Right atrium auricular region (tissue), 2 donors: ENCODE results near the gene SLC5A6. TPM values are rescaled to one million over a fixed set of nuclear protein-coding genes. Genes with fewer than 3 reads are reported as not detected.

Experiments used
- DNase-seq: peaks from one replicate; pipeline ENCODE4 v3.0.0-alpha.2; 2019; ENCODE audit warnings: low spot score
- H3K27ac ChIP-seq, 2 donors: fragments of 200-600 bp; sonication (generic); 1 replicate in 1 of 2; 2 replicates in 1 of 2; pipeline ENCODE4 v1.5.1; 2016 to 2019
- H3K27me3 ChIP-seq, 2 donors: fragments of 200-600 bp; sonication (generic); one replicate each; pipeline versions ENCODE4 v1.5.1 to v1.6.0; 2017 to 2019
- H3K36me3 ChIP-seq: fragments of 200-600 bp; sonication (generic); one replicate; pipeline ENCODE4 v1.5.1; 2016
- H3K4me1 ChIP-seq, 2 donors: fragments of 200-600 bp; sonication (generic); one replicate each; pipeline versions ENCODE4 v1.5.1 to v1.6.0; 2017 to 2019
- H3K4me3 ChIP-seq, 2 donors: fragments of 200-600 bp; sonication (generic); 1 replicate in 1 of 2; 2 replicates in 1 of 2; pipeline ENCODE4 v1.5.1; 2017 to 2019; ENCODE audit warnings: mild to moderate bottlenecking in 1 of 2, moderate library complexity in 1 of 2
- H3K9me3 ChIP-seq, 2 donors: fragments of 200-600 bp; sonication (generic); one replicate each; pipeline ENCODE4 v1.5.1; 2019
- total RNA-seq, 2 donors: library from RNA; depleted of rRNA; stranded (reverse); fragments of >200 nt; gene quantifications; one replicate each; pipeline ENCODE4 v1.1.0, GENCODE V29; 2016
- TF ChIP-seq, protein P1 (sequence below), 2 donors: fragments of 200-600 bp; sonication (generic); IDR thresholded peaks; one replicate each; pipeline ENCODE4 v1.5.1; 2019; ENCODE audit warnings: antibody characterized with exemption in 2 of 2

SLC5A6 gene
- total RNA-seq, 2 donors from 2014 or later: 9.2 to 14.7 TPM

- no peaks in the 10 kb centered on the region for H3K27me3 ChIP-seq
- TF ChIP-seq, protein P1, sequence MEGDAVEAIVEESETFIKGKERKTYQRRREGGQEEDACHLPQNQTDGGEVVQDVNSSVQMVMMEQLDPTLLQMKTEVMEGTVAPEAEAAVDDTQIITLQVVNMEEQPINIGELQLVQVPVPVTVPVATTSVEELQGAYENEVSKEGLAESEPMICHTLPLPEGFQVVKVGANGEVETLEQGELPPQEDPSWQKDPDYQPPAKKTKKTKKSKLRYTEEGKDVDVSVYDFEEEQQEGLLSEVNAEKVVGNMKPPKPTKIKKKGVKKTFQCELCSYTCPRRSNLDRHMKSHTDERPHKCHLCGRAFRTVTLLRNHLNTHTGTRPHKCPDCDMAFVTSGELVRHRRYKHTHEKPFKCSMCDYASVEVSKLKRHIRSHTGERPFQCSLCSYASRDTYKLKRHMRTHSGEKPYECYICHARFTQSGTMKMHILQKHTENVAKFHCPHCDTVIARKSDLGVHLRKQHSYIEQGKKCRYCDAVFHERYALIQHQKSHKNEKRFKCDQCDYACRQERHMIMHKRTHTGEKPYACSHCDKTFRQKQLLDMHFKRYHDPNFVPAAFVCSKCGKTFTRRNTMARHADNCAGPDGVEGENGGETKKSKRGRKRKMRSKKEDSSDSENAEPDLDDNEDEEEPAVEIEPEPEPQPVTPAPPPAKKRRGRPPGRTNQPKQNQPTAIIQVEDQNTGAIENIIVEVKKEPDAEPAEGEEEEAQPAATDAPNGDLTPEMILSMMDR (IDR thresholded peaks at IDR 0.05): no peak
- no peak overlapping the region for H3K4me3 ChIP-seq
- no peak for DNase-seq
- H3K4me1 ChIP-seq: no peaks in the 10 kb centered on the region
- H3K27ac ChIP-seq: no peak overlapping the region
- no peaks in the 10 kb centered on the region for H3K36me3 ChIP-seq
- H3K9me3 ChIP-seq: no peaks in the 10 kb centered on the region
Measured at GRCh38 chr2:27154488-27154887, 57.6 kb downstream of the SLC5A6 start.

DNA sequence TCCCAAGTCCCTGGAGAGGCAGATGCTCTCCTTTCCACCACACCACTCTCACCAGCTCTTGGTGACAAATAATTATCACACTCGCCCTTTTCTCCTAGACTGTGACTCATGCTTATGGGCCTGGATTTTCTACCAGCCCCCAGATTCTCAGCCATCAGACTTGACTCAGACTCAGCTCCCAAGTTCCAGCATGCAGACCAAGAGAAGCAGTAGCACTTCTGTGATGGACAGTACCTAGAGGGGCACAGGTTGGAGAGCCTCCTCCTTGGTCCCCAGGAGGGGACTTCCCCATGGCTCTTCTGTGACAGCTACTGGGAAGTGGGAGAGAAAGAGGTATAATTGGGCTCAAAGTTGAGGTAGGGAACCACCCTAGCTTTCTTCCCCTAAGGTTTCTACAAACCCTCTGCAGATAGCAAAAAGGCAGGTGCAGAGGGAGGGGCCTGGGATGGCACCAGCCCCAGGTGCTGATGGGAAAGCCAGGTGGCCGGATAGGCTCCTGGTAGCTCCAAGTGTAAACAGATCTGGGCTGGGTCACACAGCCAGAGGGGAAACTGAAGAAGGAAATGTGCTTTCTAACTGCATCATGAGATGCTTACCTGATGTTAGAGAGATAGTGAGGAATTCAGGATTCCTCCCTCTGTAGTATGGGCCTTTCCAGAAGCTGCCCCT, 59.1 kb downstream of the SLC5A6 start:
- Histone ChIP-seq H3K36me3 (no peaks in the 10 kb centered on the region), H3K27me3 (no peaks in the 10 kb centered on the region), H3K27ac (no peak overlapping the region), H3K9me3 (no peaks in the 10 kb centered on the region), H3K4me1 (peaks cover 0 to 4% of the 10 kb centered on the region in 2 donors), H3K4me3 (no peak overlapping the region)
- no peak for DNase-seq
- TF ChIP-seq, protein P1 (IDR thresholded peaks at IDR 0.05): no peak

DNA sequence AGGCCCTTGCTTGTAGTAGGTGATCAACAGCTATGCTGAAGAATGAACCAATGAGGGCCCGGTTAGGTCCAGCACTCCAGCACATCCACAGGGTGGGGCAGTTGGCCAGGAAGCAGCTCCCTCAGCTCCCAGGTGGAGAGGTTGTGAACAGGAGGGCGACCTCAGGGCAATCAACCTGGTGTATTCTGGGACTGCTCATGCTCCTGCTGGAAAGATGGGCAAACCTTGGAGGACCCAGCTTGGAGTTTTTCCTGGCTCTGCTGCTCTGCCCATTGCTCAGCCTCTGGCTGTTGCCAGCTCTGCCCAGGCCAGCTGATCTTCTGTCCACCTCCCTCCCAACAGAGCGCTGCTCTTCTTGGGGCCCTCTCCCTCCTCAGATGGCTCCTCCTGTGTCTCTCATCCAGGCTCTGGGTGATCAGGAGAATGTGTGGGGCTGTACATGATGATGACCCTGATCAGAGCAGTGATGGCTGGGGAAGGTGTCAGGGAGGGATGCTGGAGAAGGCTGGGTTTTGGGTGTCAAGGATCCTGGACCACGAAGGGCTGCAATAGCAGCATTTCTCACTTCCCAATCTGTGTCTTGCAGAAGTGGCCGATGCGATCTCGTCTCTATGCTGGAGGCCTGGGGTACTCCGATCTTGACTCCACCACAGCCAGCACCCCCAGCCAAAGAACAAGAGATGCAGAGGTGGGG, 59.8 kb downstream of the SLC5A6 start:
- H3K36me3 ChIP-seq: no peaks in the 10 kb centered on the region
- no peak overlapping the region for H3K4me3 ChIP-seq
- H3K27me3 ChIP-seq: no peaks in the 10 kb centered on the region
- TF ChIP-seq, protein P1 (IDR thresholded peaks at IDR 0.05): no peak
- H3K4me1 ChIP-seq: peaks cover 0 to 4% of the 10 kb centered on the region in 2 donors
- no peak for DNase-seq
- H3K27ac ChIP-seq: no peak overlapping the region
- H3K9me3 ChIP-seq: no peaks in the 10 kb centered on the region

- Histone ChIP-seq H3K4me1 (peaks cover 0 to 4% of the 10 kb centered on the region in 2 donors), H3K27ac (no peak overlapping the region), H3K9me3 (no peaks in the 10 kb centered on the region), H3K36me3 (no peaks in the 10 kb centered on the region), H3K4me3 (no peak overlapping the region), H3K27me3 (no peaks in the 10 kb centered on the region)
- TF ChIP-seq, protein P1 (IDR thresholded peaks at IDR 0.05): no peak
- DNase-seq: no peak
Measured at GRCh38 chr2:27150639-27151230, 61.3 kb downstream of the SLC5A6 start.

Other genes with a start within 250 kb of the SLC5A6 start
- 10 to 100 TPM; 20.6 to 33.4 TPM for gene MAPRE3, start 241.6 kb downstream of the SLC5A6 start, total RNA-seq
- 10 to 100 TPM; 21.0 to 41.0 TPM for gene TMEM214, start 179.3 kb downstream of the SLC5A6 start, total RNA-seq
- 1 to 10 TPM; 8.1 to 9.3 TPM for gene AGBL5, start 160.6 kb downstream of the SLC5A6 start, total RNA-seq
- 100 to 1,000 TPM; 379 to 465 TPM for gene OST4, start 140.6 kb downstream of the SLC5A6 start, total RNA-seq
- gene EMILIN1, start 133.7 kb downstream of the SLC5A6 start, total RNA-seq: 10 to 100 TPM; 22.3 to 36.7 TPM
- 1 to 10 TPM in 1 of 2 donors, under 1 TPM in 1; 0.82 to 1.7 TPM for gene KHK, start 125.5 kb downstream of the SLC5A6 start, total RNA-seq
- 1 to 10 TPM; 4.3 to 4.5 TPM for gene CGREF1, start 93.1 kb downstream of the SLC5A6 start, total RNA-seq
- 1 to 10 TPM in 1 of 2 donors, under 1 TPM in 1; 0.90 to 1.0 TPM for gene ABHD1, start 88.5 kb downstream of the SLC5A6 start, total RNA-seq
- 10 to 100 TPM; 47.5 to 51.4 TPM for gene PREB, start 77.6 kb downstream of the SLC5A6 start, total RNA-seq
- not detected for gene PRR30, start 72.9 kb downstream of the SLC5A6 start, total RNA-seq
- gene TCF23, start 63.3 kb downstream of the SLC5A6 start, total RNA-seq: not detected
- gene ATRAID, start 227 bp downstream of the SLC5A6 start, total RNA-seq: 100 to 1,000 TPM; 193 TPM
- gene CAD, start 5.1 kb upstream of the SLC5A6 start, total RNA-seq: 10 to 100 TPM in 1 of 2 donors, 1 to 10 TPM in 1; 4.8 to 13.2 TPM
- gene SLC30A3, start 50.8 kb upstream of the SLC5A6 start, total RNA-seq: 1 to 10 TPM; 5.7 to 9.4 TPM
- gene DNAJC5G, start 63.2 kb upstream of the SLC5A6 start, total RNA-seq: under 1 TPM; 0.59 to 0.94 TPM
- 100 to 1,000 TPM in 1 of 2 donors, 10 to 100 TPM in 1; 97.2 to 136 TPM for gene TRIM54, start 70.2 kb upstream of the SLC5A6 start, total RNA-seq
- gene UCN, start 96.2 kb upstream of the SLC5A6 start, total RNA-seq: 1 to 10 TPM in 1 of 2 donors, under 1 TPM in 1; 0.74 to 2.6 TPM
- gene MPV17, start 110.8 kb upstream of the SLC5A6 start, total RNA-seq: 10 to 100 TPM; 73.9 to 74.3 TPM
- 10 to 100 TPM; 19.1 to 19.7 TPM for gene GTF3C2, start 144.5 kb upstream of the SLC5A6 start, total RNA-seq
- gene EIF2B4, start 158.1 kb upstream of the SLC5A6 start, total RNA-seq: 10 to 100 TPM; 27.1 to 36.3 TPM
- 10 to 100 TPM; 66.0 to 69.3 TPM for gene SNX17, start 158.3 kb upstream of the SLC5A6 start, total RNA-seq
- 1 to 10 TPM; 4.7 to 6.2 TPM for gene ZNF513, start 168.5 kb upstream of the SLC5A6 start, total RNA-seq
- gene PPM1G, start 197.3 kb upstream of the SLC5A6 start, total RNA-seq: 10 to 100 TPM; 37.7 to 42.4 TPM
- 10 to 100 TPM; 36.5 to 50.4 TPM for gene NRBP1, start 216.4 kb upstream of the SLC5A6 start, total RNA-seq
- gene KRTCAP3, start 230.1 kb upstream of the SLC5A6 start, total RNA-seq: 1 to 10 TPM in 1 of 2 donors, not detected in 1; 1.2 TPM